Breast epithelium (tissue), 4 donors: ENCODE data around the gene RIF1. TPM values are rescaled to one million over a fixed set of nuclear protein-coding genes. Genes with fewer than 3 reads are reported as not detected.

Experiments
- DNase-seq, 2 donors: peaks; one replicate each; pipeline ENCODE4 v3.0.0-alpha.2; 2019; ENCODE audit warnings: low spot score in 2 of 2
- H3K27ac ChIP-seq, 2 donors: fragments of 200-600 bp; sonication (generic) in 1 of 2; one replicate each; pipeline ENCODE4 v1.5.1; 2016 to 2019; ENCODE audit warnings: mild to moderate bottlenecking in 1 of 2
- H3K27me3 ChIP-seq, 2 donors: fragments of 200-600 bp; sonication (generic) in 1 of 2; one replicate each; pipeline versions ENCODE4 v1.5.1 to v1.6.0; 2017 to 2019; ENCODE audit warnings: control low read depth in 1 of 2, mild to moderate bottlenecking in 1 of 2
- H3K36me3 ChIP-seq: fragments of 200-600 bp; one replicate; pipeline ENCODE4 v1.5.1; 2019
- H3K4me1 ChIP-seq, 2 donors: fragments of 200-600 bp; sonication (generic); one replicate each; pipeline ENCODE4 v1.5.1; 2016 to 2019; ENCODE audit warnings: control low read depth in 1 of 2
- H3K4me3 ChIP-seq, 3 donors: fragments of 200-600 bp; sonication (generic); 1 replicate in 2 of 3; 2 replicates in 1 of 3; pipeline ENCODE4 v1.5.1; 2016 to 2019; ENCODE audit warnings: mild to moderate bottlenecking in 3 of 3, moderate library complexity in 2 of 3
- H3K9me3 ChIP-seq, 2 donors: fragments of 200-600 bp; sonication (generic) in 1 of 2; one replicate each; pipeline ENCODE4 v1.5.1; 2016 to 2019; ENCODE audit warnings: control low read depth in 1 of 2
- POLR2A ChIP-seq: fragments of 450-650 bp; IDR thresholded peaks from one replicate; pipeline ENCODE4 v1.6.1; 2016; ENCODE audit warnings: antibody characterized with exemption, mild to moderate bottlenecking, moderate library complexity
- POLR2AphosphoS5 ChIP-seq, 3 donors: sonication (generic); formaldehyde crosslinking; IDR thresholded peaks; one replicate each; pipeline ENCODE4 v1.6.1; 2017; ENCODE audit warnings: antibody characterized with exemption in 3 of 3
- intact Hi-C: fragments of 100-400 bp; cut with DNase I; formaldehyde crosslinking; loops from one replicate; pipeline ENCODE4 v1.15.1; 2023; ENCODE audit warnings: low total_unique reads
- total RNA-seq, 3 donors: library from RNA; depleted of rRNA; stranded (reverse); fragments of >200 nt; gene quantifications; one replicate each; pipeline ENCODE4 v1.1.0, GENCODE V29; 2016
- TF ChIP-seq, protein P1 (sequence below), 3 donors: fragments of 450-650 bp; IDR thresholded peaks; one replicate each; pipeline ENCODE4 v1.5.1; 2016 to 2017; ENCODE audit warnings: antibody characterized with exemption in 3 of 3, mild to moderate bottlenecking in 3 of 3, moderate library complexity in 3 of 3

Gene RIF1
- total RNA-seq, 3 donors from 2014 or later, result 35.5 to 78.2 (median 50.5) TPM

DNA sequence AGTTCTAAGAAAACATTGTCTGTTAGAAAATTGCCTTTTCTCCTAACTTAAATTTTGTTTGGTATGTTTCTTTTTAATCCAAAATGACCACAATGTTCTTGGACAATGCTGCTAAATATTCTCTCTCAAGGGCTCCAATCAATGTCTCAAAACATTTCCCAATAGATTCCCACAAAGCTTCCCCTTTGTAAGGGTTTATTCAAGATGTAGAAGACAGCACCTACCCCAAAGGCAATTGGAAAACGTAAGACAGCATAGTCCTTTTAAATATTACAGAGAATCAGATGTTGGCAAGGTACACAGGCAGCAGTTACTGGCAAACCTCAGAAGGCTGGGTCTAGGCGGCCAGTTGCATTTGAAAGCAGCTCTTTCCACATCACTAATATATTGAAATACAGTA, 18.3 kb upstream of the RIF1 start:
- Histone ChIP-seq H3K27ac (peak overlapping the region; percentile 49 to 59), H3K36me3 (no peaks in the 10 kb centered on the region), H3K27me3 (no peaks in the 10 kb centered on the region), H3K4me1 (no peaks in the 10 kb centered on the region), H3K4me3 (no peak overlapping the region), H3K9me3 (no peaks in the 10 kb centered on the region)
- peak in 1 of 2 donors; percentile 57 for DNase-seq
- intact Hi-C loops, result no loop called here
- TF ChIP-seq POLR2A (no peak), POLR2AphosphoS5 (IDR thresholded peaks at IDR 0.05) (no peak)
- TF ChIP-seq, protein P1, sequence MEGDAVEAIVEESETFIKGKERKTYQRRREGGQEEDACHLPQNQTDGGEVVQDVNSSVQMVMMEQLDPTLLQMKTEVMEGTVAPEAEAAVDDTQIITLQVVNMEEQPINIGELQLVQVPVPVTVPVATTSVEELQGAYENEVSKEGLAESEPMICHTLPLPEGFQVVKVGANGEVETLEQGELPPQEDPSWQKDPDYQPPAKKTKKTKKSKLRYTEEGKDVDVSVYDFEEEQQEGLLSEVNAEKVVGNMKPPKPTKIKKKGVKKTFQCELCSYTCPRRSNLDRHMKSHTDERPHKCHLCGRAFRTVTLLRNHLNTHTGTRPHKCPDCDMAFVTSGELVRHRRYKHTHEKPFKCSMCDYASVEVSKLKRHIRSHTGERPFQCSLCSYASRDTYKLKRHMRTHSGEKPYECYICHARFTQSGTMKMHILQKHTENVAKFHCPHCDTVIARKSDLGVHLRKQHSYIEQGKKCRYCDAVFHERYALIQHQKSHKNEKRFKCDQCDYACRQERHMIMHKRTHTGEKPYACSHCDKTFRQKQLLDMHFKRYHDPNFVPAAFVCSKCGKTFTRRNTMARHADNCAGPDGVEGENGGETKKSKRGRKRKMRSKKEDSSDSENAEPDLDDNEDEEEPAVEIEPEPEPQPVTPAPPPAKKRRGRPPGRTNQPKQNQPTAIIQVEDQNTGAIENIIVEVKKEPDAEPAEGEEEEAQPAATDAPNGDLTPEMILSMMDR (IDR thresholded peaks at IDR 0.05), result no peak

DNA sequence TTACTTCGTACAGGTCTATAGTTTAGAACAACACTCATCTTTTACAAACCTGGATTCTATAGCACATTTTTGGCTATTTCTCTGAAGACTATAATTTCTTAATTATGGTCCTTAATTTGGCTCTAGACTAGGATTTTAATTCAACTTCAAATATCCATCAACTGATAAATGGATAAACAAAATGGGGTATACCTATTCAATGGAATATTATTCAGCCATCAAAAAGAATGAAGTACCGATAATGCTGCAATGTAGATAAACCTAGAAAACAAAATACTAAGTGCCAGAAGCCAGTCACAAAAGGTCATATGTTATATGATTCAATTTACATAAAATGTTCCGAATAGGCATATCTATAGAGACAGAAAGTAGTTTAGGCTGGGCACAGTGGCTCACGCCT, 15.2 kb upstream of the RIF1 start:
- Histone ChIP-seq H3K27ac (no peak overlapping the region), H3K9me3 (no peaks in the 10 kb centered on the region), H3K27me3 (no peaks in the 10 kb centered on the region), H3K36me3 (no peaks in the 10 kb centered on the region), H3K4me3 (no peak overlapping the region), H3K4me1 (no peaks in the 10 kb centered on the region)
- TF ChIP-seq POLR2A (no peak), POLR2AphosphoS5 (IDR thresholded peaks at IDR 0.05) (no peak)
- TF ChIP-seq, protein P1 (IDR thresholded peaks at IDR 0.05), result no peak
- intact Hi-C loops, result no loop called here
- no peak for DNase-seq

DNA sequence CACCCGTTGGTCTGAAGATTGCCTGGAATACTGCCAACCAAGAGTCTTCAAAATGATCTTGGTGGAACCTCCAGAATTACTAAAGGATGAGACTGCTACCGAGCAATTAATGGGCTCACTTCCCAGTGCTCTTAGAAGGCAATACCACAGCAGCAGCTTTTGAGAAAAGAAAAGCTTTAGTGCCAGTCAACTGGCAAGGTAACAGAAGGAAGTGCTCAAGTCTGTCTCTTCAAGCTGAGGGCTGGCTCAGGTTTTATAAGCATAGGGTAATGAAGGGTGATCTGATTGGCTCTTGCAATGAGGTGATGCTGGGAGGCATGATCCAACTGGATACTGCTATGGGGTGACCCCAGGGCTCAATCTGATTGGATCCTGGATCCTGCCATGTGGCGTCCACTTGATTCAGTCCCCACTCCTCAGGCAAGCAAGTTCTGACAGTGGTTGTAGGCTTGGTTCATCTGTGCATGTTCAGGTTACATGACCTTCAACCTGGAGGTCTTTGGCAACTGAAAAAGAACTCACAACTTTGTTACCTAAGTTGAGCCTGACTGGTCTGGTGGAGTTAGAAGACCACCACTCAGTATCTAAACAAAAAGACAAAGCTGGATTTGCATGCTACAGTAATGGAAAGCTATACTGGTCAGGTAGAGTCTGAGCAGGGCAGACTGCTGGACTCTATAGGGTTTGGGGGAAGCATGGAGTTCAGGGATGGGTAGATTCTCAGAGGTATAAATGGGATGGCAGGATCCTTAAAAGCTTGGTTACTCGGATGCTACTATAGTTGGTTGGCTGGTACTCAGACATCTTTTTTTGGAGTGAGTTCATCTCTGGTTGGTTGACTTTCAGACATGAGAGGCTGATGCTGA, 14.0 kb upstream of the RIF1 start:
- H3K27me3 ChIP-seq, result no peaks in the 10 kb centered on the region
- intact Hi-C loops, result no loop called here

DNA sequence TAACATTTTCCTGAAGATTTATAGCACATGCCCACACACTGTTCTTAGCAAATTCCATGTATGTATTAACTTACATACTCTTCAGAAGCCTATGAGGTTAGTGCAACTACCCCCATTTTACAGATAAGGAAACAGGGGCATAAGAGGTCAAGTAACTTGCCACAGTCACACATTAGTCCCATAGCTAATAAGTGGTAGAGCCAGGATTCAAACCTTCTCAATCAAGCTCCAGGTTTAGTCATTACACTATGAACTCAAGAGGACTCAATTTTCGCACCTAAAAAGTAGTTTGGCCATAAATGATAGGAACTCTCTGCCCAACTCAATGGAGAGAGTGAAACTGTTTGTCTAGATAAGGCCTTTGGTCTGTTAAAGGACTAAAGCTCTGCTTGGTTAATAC, 9.7 kb upstream of the RIF1 start:
- intact Hi-C loops, result loop anchor here (2.0 kb wide), 1 partner anchor 35 kb away; no protein-coding TSS in a partner anchor
- Histone ChIP-seq H3K4me3 (no peak overlapping the region), H3K36me3 (no peaks in the 10 kb centered on the region), H3K9me3 (no peaks in the 10 kb centered on the region), H3K27me3 (no peaks in the 10 kb centered on the region), H3K4me1 (no peaks in the 10 kb centered on the region), H3K27ac (no peak overlapping the region)
- no peak for DNase-seq
- TF ChIP-seq POLR2AphosphoS5 (IDR thresholded peaks at IDR 0.05), result no peak

More for the DNA sequence above, 14.0 kb upstream of the RIF1 start:
- no peak for DNase-seq
- no peak overlapping the region for H3K4me3 ChIP-seq
- H3K4me1 ChIP-seq, result no peaks in the 10 kb centered on the region
- no peak overlapping the region for H3K27ac ChIP-seq
- H3K9me3 ChIP-seq, result no peaks in the 10 kb centered on the region
- TF ChIP-seq POLR2A (no peak), POLR2AphosphoS5 (IDR thresholded peaks at IDR 0.05) (no peak)
- TF ChIP-seq, protein P1 (IDR thresholded peaks at IDR 0.05), result no peak
- no peaks in the 10 kb centered on the region for H3K36me3 ChIP-seq

DNA sequence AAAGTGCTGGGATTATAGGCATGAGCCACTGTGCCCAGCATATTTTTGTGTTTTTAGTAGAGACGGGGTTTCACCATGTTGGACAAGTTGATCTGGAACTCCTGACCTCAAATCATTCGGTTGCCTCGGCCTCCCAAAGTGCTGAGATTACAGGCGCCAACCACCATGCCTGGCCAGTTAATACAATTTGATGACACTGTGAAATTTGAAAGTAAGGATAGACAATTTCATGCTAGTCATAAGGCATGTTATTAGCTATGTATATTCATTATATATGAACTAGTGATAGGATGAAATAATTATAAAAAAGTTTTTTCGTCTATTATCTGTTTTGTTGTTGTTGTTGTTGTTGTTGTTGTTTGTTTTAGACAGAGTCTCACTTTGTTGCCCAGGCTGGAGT, 8.6 kb upstream of the RIF1 start:
- Histone ChIP-seq H3K27me3 (no peaks in the 10 kb centered on the region), H3K9me3 (no peaks in the 10 kb centered on the region), H3K4me1 (no peaks in the 10 kb centered on the region), H3K27ac (no peak overlapping the region), H3K36me3 (no peaks in the 10 kb centered on the region), H3K4me3 (no peak overlapping the region)
- DNase-seq, result no peak
- TF ChIP-seq, protein P1 (IDR thresholded peaks at IDR 0.05), result no peak
- TF ChIP-seq POLR2AphosphoS5 (IDR thresholded peaks at IDR 0.05), result no peak
- no peak for TF ChIP-seq POLR2A
- intact Hi-C loops, result loop anchor here (2.0 kb wide), 1 partner anchor 36 kb away; no protein-coding TSS in a partner anchor
